ENCODE data around the gene RASA2.
"Not testable (repeated sequence)": the region's sequence is repeated elsewhere in the genome, so short reads cannot be mapped to it uniquely, and the experiment has no call there.

Gene RASA2

DNA sequence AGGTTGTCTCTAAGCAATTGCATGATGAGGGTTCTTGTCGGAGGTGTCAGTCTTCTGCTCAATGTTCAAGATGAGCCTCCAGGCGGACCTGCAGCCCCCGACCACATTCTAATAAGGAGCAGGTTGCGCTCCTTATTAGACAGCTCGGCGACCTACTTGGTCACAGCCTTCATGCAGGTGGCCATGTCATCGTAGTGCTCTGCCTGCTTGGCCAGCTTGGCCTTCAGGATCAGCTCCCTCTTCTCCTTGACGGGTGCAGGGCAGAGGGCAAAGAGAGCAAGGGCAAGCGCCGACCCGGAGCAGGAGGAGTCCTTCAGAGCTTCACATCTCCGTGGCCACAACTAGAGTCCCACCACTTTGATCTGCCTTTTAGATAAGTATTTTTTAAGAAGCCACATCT is 113.5 kb downstream of the RASA2 start:
- DNase-seq, result no peak

DNA sequence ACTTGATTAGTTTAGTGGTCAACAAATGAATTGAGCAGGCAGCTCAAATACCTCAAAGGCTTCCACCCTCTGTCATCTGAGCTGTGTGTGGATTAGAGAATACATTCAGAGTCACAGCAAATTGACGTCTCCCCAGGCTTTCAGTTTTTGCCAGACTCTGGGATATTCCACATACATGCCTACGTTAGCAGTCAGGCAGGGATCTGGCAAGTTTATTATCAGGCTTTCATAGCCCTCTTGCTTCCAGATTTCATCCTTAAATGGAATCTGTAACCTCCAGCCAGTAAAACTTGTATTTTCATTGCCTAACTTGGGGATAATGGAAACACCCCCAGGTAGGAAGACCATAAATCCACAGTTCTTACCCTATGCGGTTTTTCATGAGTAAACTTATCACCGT is 115.9 kb downstream of the RASA2 start:
- no peak for DNase-seq

- no peak for DNase-seq
Observed at GRCh38 chr3:141603473-141604035, 116.7 kb downstream of the RASA2 start.

DNA sequence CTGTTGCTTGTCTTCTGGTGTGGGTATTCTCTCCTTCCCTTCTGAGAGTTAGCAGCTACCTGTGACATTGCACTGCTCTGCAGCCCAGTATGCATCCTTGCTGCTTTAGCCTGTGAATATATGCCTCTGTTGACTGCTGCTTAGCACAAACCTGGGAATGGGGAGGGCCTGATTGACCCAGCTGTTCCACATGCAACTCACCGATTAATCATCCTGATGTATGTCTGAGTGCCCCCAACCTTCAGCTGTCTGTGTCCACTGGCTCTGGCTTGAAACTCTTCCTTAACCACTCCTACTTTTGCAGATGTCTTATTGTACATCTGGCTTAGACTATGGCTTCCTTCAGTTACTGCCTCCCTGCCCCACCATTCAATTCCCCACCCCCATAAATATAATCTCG is 119.1 kb downstream of the RASA2 start:
- no peak for DNase-seq

DNA sequence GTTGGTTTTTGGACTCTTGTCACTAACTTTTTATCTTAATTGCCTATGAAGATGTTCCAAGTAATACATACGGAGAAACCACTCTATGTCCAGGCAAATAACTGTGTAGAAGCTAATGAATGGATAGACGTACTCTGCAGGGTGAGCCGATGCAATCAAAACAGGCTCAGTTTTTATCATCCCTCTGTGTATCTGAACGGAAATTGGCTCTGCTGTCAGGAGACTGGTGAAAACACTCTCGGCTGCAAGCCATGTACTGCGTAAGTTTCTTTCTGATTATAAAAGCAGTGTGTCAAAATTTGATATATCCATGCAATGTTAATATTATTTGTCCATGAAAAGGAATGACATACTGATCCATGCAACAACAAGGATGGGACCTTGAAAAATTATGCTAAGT is 121.6 kb downstream of the RASA2 start:
- no peak for DNase-seq

DNA sequence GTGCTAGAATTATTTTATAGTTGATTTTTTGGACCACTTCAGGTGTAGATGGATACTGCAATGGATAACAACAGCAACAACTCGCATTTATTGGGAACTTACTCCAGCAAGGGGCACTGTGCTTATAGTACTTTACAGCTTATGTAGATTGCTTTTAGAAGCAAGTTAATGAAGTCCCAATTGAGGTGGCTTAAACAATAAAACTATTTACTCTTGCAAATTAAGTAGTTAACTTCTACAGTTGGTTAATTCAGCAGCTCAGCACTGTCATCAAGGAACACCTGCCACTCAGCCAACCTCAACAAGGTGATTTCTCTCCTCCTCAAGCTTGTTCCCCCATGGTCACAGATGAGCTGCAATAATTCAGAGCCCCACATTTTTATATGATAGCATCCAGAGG is 124.1 kb downstream of the RASA2 start:
- DNase-seq, result no peak

DNA sequence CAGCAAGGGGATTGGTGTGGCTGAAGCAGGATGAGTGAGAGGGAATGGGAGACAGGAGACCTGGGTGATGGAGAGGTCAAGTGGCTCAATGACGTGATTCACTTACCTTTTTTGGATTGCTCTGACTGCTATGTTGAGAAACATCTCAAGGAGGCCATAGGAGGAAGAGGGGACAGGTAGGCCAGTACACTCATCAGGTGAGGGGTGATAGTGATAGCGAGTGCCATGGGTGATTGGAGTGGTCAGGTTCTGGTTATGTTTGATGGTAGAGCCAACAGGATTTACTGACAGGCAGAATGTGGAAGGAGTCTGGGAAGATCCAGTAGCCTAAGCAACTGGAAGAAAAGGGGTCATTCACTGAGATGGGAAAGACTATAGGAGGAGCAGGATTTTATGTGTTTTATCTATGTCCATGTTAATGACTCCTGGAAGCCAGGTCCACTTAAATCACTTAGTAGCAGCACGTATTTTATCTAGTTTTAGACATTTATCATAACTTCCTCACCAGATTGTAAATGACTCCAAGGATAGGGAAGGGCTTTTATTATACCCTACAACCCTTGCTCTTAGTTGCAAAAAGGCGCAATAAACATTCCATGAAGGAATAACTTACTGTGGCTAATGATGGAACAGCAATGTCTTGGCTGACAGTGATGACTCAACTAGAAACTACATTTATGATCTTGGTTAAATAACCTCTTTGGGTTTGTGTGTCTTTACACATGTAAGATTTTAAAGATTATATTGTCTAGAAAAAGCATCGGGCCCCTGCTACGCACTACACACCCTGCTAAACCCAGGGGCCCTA is 131.5 kb downstream of the RASA2 start:
- DNase-seq, result no peak

DNA sequence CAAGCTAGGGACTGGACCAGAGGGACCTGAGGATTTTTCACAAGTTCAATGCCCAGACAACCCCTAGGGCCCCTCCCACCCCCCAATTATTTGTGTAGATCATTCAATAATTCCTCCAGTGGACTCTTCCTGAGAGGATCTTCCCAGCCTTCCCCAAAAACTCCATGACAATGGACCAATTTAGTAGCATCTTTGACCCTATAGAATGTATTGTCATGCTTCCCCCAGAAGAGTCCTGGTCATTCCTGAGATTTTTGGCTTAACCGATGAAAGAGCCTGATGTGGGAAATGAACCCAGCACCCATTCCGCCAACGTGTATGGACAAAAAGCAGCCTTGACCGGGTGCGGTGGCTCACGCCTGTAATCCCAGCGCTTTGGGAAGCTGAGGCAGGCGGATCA is 132.1 kb downstream of the RASA2 start:
- DNase-seq, result no peak

DNA sequence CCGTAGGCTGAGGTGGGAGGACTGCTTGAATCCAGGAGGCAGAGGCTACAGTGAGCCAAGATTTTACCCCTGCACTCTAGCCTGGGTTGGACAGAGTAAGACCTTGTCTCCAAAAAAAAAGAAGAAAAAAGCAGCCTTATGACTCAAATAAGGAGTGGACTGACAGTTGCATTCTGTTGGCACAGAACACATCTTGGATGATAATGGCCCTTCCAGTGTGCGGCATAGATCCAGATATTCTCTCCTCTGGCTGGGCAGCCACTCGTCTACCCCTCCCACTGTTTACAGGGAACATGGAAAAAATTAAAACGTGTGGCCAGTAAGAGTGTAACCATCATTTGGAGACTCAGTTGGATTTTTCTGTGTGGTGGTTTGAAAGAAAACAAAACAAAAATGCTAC is 132.6 kb downstream of the RASA2 start:
- DNase-seq, result no peak

DNA sequence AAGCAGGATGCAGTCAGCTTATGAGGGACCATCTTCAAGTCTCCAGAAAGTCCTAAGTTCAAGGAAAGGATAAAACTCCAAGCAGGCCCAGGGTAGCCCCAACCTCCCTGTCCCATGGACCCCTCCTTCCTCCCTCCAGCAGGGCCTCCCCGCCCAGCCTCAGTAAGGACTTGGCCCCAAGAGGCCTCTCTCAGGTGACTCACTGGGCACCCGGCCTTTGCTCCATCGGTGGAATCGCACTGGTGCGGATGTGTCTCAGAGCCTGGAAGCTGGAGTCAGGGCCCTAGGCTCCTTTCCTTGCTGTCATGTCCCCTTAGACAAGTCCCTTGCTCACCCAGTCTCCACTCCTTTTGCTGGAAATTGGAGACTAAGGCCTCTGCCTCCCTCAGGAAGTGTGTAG is 136.9 kb downstream of the RASA2 start:
- DNase-seq, result no peak

GRCh38 chr3:141625506-141625905 is 138.7 kb downstream of the RASA2 start:
- no peak for DNase-seq

- not testable (repeated sequence) for DNase-seq
Observed at GRCh38 chr3:141628334-141628733, 141.5 kb downstream of the RASA2 start.

- not testable (repeated sequence) for DNase-seq
Observed at GRCh38 chr3:141628868-141629441, 142.1 kb downstream of the RASA2 start.

DNA sequence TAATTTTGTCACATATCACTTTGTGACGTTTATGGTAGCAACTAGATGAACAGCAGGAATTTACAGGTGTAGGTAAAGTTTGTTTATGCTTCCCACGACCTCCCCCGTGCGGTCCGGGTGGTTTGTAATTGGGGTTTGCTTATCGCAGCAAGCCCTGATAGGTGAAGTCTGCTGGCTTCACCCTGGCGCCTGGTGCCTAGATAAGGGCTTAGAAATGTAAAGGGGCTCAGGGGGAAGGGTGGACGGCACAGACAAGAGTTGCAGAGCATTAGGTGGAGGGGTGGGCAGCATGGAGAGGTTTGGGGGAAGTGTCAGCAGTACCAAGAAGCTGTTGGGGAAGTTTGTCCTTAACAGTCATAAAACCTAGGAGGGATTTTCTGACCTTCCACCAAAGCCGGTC is 143.1 kb downstream of the RASA2 start:
- DNase-seq, result no peak

- DNase-seq, result no peak
Observed at GRCh38 chr3:141632779-141633374, 146.1 kb downstream of the RASA2 start.

DNA sequence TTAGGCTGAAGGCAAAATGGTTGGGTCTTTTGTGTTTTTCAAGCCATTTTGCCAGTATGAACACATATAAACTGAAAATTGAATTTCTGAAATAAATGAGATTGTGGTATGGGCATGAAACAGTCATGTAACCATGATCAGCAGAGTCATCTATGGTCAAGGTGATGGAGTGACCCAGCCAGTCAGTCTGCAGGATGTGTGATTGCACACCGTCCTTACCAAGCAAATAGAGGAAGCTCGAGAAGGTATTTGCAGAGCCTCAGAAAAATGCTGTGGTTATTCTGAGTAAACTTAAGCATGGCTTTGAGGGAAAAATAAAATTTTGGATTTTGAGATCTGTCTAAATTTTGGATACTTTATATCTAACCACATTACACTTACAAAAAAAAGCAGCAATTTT is 155.4 kb downstream of the RASA2 start:
- no peak for DNase-seq

- DNase-seq, result no peak
Observed at GRCh38 chr3:141643391-141643790, 156.6 kb downstream of the RASA2 start.

DNA sequence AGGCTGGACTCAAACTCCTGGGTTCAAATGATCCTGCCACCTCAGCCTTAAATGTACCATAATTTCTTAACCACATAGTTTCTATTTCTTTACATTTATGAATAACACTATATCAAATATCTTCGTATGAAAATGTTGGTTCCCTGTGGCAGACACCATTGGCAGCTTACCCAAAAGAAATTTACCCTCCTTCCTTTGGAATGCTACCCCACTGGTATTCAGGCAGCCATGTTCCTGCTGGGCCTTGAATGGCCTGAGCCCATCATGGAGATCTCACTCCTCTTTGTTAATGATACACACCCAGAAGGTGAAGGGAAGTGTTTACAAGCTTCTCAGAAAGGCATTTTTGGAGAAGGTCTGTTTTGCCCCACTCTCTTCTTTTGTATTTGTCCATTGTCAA is 157.0 kb downstream of the RASA2 start:
- no peak for DNase-seq

- peak; percentile 28 to 61 for DNase-seq
Observed at GRCh38 chr3:141644931-141645330, 158.1 kb downstream of the RASA2 start.

- DNase-seq, result peak; percentile 32 to 55
Observed at GRCh38 chr3:141646760-141647561, 160.1 kb downstream of the RASA2 start.

DNA sequence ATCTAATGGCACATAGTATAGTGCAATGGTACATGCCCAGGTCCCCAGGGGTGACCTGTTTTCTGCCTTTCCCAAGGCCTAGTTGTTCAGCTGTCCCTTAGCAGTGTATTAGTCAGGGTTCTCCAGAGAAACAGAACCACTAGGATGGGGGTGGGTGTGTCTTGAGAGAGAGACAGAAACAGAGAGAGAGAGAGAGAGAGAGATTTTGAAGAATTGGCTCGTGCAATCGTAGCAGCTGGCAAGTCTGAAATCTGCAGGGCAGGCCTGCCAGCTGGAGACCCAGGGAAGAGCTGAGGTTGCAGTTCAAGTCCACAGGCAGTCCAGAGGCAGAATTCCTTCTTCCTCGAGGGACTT is 160.7 kb downstream of the RASA2 start:
- DNase-seq, result no peak

DNA sequence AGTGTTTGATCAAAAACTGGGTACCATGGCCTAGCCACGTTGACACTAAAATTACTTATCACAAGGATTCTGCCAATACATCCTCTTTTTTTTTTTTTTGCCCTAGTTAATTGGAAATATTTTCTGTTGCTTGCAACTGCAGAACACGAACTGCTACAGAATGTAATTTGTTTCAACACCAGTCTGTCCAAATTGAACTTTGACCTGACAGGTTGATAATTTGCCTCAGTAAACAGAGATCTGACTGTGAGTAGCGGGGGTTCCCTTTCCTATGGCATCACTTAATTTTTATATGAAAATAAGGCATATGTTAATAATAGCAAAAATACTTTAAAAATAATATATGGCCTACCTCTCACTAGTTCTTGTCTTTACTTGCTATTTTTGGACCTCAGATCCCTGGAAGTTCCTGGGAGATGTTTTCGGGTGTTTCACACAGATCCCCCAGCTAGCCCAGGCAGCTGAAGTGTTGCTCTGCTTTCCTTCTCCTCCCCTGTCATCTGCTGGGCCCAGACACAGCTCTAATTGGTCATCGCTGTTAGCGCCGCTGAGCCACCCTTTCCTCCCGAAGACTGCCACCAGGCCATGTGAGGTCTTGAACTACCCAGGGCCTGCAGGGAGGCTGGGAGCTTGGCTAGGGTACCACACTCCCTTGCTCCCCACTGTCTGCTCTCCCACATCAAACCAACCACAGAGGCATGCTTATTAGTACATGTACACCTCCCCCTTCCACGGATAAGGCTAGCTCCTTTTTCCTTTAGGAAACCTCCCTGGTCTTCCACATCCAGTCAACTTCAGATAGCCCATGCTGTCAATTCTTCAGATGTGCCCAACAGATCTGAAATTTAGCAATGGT is 161.5 kb downstream of the RASA2 start:
- no peak for DNase-seq
